ENCODE measurements around the gene SAE1. TPM values are rescaled to one million over a fixed set of nuclear protein-coding genes. Genes with fewer than 3 reads are reported as not detected.
"Not testable (repeated sequence)": the region's sequence is repeated elsewhere in the genome, so short reads cannot be mapped to it uniquely, and the experiment has no call there.

The SAE1 gene
- total RNA-seq = 41.9 TPM
- long read RNA-seq, transcript SAE1-201 (9 exons, 2,049 nt) = major isoform, 58 of 91 reads
- long read RNA-seq, partial matches to known transcripts = 14 of 91 reads
- long read RNA-seq, other reads (novel, unspliced or antisense) = 16 of 91 reads

- ATAC-seq = peak; percentile 95
- intact Hi-C loops (cut with micrococcal nuclease) = no loop called here
- DNase-seq = peak; percentile 95
These were observed at the start of gene SAE1 for GRCh38 chr19:47130589-47131227. Gene SAE1 (plus strand): TSS chr19:47130835. CDS start chr19:47130931, 96 bp downstream.

GRCh38 chr19:47081095-47081494, 49.5 kb upstream of the SAE1 start:
- DNase-seq (no peak), ATAC-seq (no peak)
- intact Hi-C loops (cut with micrococcal nuclease) = no loop called here

GRCh38 chr19:47082493-47082892, 48.1 kb upstream of the SAE1 start:
- no peak for ATAC-seq
- no peak for DNase-seq
- intact Hi-C loops (cut with micrococcal nuclease) = no loop called here

GRCh38 chr19:47084879-47085439, 45.7 kb upstream of the SAE1 start:
- intact Hi-C loops (cut with micrococcal nuclease) = no loop called here
- ATAC-seq (no peak), DNase-seq (peak; percentile 10)

- intact Hi-C loops (cut with micrococcal nuclease) = no loop called here
- DNase-seq (peak; percentile 12), ATAC-seq (no peak)
These were observed 44.4 kb upstream of the SAE1 start for GRCh38 chr19:47086280-47086679.

- intact Hi-C loops (cut with micrococcal nuclease) = no loop called here
- DNase-seq (peak; percentile 15), ATAC-seq (no peak)
These were observed 40.8 kb upstream of the SAE1 start for GRCh38 chr19:47089767-47090350.

GRCh38 chr19:47093254-47093653, 37.4 kb upstream of the SAE1 start:
- ATAC-seq (no peak), DNase-seq (peak; percentile 21)
- intact Hi-C loops (cut with micrococcal nuclease) = no loop called here

GRCh38 chr19:47093841-47094240, 36.8 kb upstream of the SAE1 start:
- intact Hi-C loops (cut with micrococcal nuclease) = no loop called here
- DNase-seq (peak; percentile 17), ATAC-seq (no peak)

GRCh38 chr19:47094557-47095475, 35.8 kb upstream of the SAE1 start:
- DNase-seq (peak; percentile 28), ATAC-seq (no peak)
- intact Hi-C loops (cut with micrococcal nuclease) = no loop called here

GRCh38 chr19:47095476-47096099, 35.0 kb upstream of the SAE1 start:
- ATAC-seq (no peak), DNase-seq (peak; percentile 22)
- intact Hi-C loops (cut with micrococcal nuclease) = no loop called here

GRCh38 chr19:47096100-47096704, 34.4 kb upstream of the SAE1 start:
- DNase-seq (peak; percentile 87), ATAC-seq (peak; percentile 81)
- intact Hi-C loops (cut with micrococcal nuclease) = no loop called here

- intact Hi-C loops (cut with micrococcal nuclease) = no loop called here
These were observed 33.9 kb upstream of the SAE1 start for GRCh38 chr19:47096721-47097120.

GRCh38 chr19:47097396-47098201, 33.0 kb upstream of the SAE1 start:
- DNase-seq = peak; percentile 63
- intact Hi-C loops (cut with micrococcal nuclease) = no loop called here
- peak; percentile 48 for ATAC-seq

More at GRCh38 chr19:47096721-47097120, 33.9 kb upstream of the SAE1 start:
- peak; percentile 65 for ATAC-seq
- peak; percentile 51 for DNase-seq

- ATAC-seq (no peak), DNase-seq (peak; percentile 6)
- intact Hi-C loops (cut with micrococcal nuclease) = no loop called here
These were observed 32.0 kb upstream of the SAE1 start for GRCh38 chr19:47098608-47099007.

- ATAC-seq = no peak
These were observed 31.0 kb upstream of the SAE1 start for GRCh38 chr19:47099576-47100050.

GRCh38 chr19:47100290-47100689, 30.3 kb upstream of the SAE1 start:
- ATAC-seq = no peak
- DNase-seq = no peak
- intact Hi-C loops (cut with micrococcal nuclease) = no loop called here

More at GRCh38 chr19:47099576-47100050, 31.0 kb upstream of the SAE1 start:
- DNase-seq = no peak
- intact Hi-C loops (cut with micrococcal nuclease) = no loop called here

GRCh38 chr19:47101116-47101515, 29.5 kb upstream of the SAE1 start:
- intact Hi-C loops (cut with micrococcal nuclease); ATAC-seq: not testable (repeated sequence)

More at GRCh38 chr19:47101116-47101515, 29.5 kb upstream of the SAE1 start:
- DNase-seq = not testable (repeated sequence)
